ENCODE data around the gene OR2J3. TPM values are rescaled to one million over a fixed set of nuclear protein-coding genes. Genes with fewer than 3 reads are reported as not detected.

Gene OR2J3
- total and polyA plus RNA-seq, 2 of the 8 experiments (the other 6 are each of a cell fraction or from before 2014, with no cell fraction given) = 0.03 TPM; not detected in 1

DNA sequence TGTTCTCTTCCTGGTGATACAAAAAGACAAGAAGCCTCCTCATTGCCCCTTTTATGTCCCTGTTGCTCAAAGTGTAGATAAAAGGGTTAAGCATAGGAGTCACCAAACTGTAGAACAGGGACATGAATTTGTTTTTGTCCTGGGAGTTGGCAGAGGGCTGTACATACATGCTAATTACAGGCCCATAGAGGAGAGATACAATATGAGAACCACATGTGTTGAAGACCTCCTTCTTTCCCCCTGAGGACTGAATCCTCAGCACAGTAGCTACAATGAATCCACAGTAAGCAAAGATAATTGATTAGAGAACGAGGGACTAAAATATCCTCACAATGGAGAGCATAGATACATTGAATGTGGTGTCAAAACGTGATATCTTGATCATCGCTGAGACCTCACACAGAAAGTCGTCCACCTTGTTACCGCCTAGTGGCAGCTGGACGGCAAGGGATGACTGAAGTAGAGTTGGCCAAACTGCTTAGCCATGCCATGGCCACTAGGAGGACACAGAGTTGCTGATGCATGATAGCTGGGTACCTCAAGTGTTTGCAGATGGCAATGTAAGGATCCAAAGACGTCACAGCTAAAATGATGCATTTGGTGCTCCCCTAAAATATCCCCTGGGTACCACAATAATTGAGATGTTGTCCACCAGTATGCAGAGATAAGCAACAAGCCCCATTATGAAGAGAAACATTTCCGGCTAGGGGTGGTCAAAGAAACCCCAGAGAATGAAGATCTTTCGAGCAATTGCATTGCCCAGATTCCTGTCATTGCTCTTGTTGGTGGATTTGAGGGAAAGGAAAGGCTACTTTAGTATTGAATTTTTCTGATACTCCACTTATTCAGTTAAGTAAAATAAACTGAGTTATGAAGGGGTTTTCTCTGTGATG lies 35.8 kb upstream of the OR2J3 start (continued):
- peak; percentile 24; the same call in 1 of the 2 replicates for TF ChIP-seq MAX (IDR thresholded peaks at IDR 0.05)
